Left lung (tissue), 10 donors: ENCODE results near the gene GCC2. TPM values are rescaled to one million over a fixed set of nuclear protein-coding genes. Genes with fewer than 3 reads are reported as not detected.

ENCODE experiments used
- ATAC-seq: fragments of 200-7000 bp; cut with Tn5 transposase; one replicate; pipeline ENCODE4 v1.9.1; 2020; ENCODE audit warnings: moderate library complexity
- DNase-seq, 4 donors: peaks; one replicate each; pipeline ENCODE4 v3.0.0-alpha.2; 2013 to 2020
- H3K27ac ChIP-seq, 2 donors: fragments of 200-600 bp; sonication (generic) in 1 of 2; one replicate each; pipeline versions ENCODE4 v1.5.0 to v1.8.0; 2020 to 2021
- H3K27me3 ChIP-seq, 2 donors: fragments of 200-600 bp; sonication (generic) in 1 of 2; one replicate each; pipeline versions ENCODE4 v1.5.0 to v1.8.0; 2020 to 2021
- H3K36me3 ChIP-seq, 2 donors: fragments of 200-600 bp; sonication (generic) in 1 of 2; one replicate each; pipeline versions ENCODE4 v1.5.0 to v1.8.0; 2020 to 2021
- H3K4me1 ChIP-seq, 2 donors: fragments of 200-600 bp; one replicate each; pipeline ENCODE4 v1.8.0; 2021
- H3K4me3 ChIP-seq, 2 donors: fragments of 200-600 bp; sonication (generic) in 1 of 2; one replicate each; pipeline versions ENCODE4 v1.5.0 to v1.8.0; 2020 to 2021; ENCODE audit warnings: mild to moderate bottlenecking in 1 of 2
- H3K9me3 ChIP-seq, 2 donors: fragments of 200-600 bp; sonication (generic) in 1 of 2; one replicate each; pipeline versions ENCODE4 v1.5.0 to v1.8.0; 2020 to 2021
- CTCF ChIP-seq, 2 donors: fragments of 200-600 bp; sonication (generic) in 1 of 2; IDR thresholded peaks; one replicate each; pipeline versions ENCODE4 v1.5.0 to v1.8.0; 2021; ENCODE audit warnings: antibody characterized with exemption in 2 of 2
- intact Hi-C, 2 donors: fragments of 100-400 bp; cut with DNase I; formaldehyde crosslinking; loops; one replicate each; pipeline versions ENCODE4 v1.11.2 to v1.14.2; 2022
- polyA plus RNA-seq, 6 donors: library from polyadenylated mRNA; unstranded; fragments of 120-200 nt; gene quantifications; one replicate each; pipeline ENCODE4 v1.2.1, GENCODE V29; 2013; ENCODE audit not compliant: insufficient read length in 6 of 6
- total RNA-seq, 2 donors: library from RNA; stranded (reverse); fragmentation: NEBNext Ultra II Directional; extraction: Animal tissue kit (Norgen Biotek cat#: 25700); gene quantifications; one replicate each; pipeline ENCODE4 v1.2.1, GENCODE V29; 2021
- donor health status: DM: no; HTN: yes; CAD: no.
- donor health status: DM: no; HTN: no; CAD: no.

GCC2 gene
- total and polyA plus RNA-seq, 8 donors, result 35.0 to 78.4 (median 54.8) TPM

GRCh38 chr2:108413711-108414095 lies 35.3 kb upstream of the GCC2 start:
- Histone ChIP-seq H3K4me1 (no peaks in the 10 kb centered on the region), H3K36me3 (no peaks in the 10 kb centered on the region), H3K4me3 (no peak overlapping the region), H3K9me3 (no peaks in the 10 kb centered on the region), H3K27me3 (no peaks in the 10 kb centered on the region), H3K27ac (no peak overlapping the region)
- no peak for TF ChIP-seq CTCF (IDR thresholded peaks at IDR 0.05)
- no peak for DNase-seq
- ATAC-seq, result no peak
- intact Hi-C loops, result no loop called here

DNA sequence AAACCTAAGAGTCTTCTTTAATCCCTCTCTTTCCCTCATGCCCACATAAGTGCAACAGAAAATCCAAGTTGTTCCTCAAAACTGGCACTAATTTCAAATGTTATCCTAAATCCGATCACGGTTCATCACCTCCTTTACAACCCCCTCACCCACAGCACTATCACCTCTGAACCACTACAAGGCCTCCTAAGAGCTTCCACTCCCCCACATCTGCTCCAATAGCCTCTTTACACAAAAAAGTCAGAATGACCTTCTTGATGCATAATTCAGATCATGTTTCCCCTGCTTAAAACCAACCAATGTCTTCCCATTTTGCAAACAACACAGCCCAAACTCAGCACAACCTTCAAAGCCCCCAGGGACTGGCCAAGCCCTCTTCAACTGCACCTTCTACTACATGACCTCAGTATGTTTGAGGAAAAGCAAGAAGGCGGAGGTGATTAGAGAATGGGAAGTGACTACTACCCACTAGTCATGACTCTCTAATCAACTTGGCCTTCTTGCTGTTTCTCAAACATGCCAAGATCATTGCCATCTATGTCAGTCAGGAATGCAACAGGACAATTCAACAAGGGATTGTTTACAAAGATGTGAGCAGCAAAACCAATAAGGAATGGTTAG lies 34.6 kb upstream of the GCC2 start:
- H3K27me3 ChIP-seq, result no peaks in the 10 kb centered on the region
- no peaks in the 10 kb centered on the region for H3K4me1 ChIP-seq
- intact Hi-C loops, result no loop called here
- no peak for TF ChIP-seq CTCF (IDR thresholded peaks at IDR 0.05)
- no peaks in the 10 kb centered on the region for H3K9me3 ChIP-seq
- DNase-seq, result no peak
- H3K4me3 ChIP-seq, result no peak overlapping the region
- no peak overlapping the region for H3K27ac ChIP-seq
- ATAC-seq, result no peak
- no peaks in the 10 kb centered on the region for H3K36me3 ChIP-seq

- Histone ChIP-seq H3K4me3 (no peak overlapping the region), H3K4me1 (no peaks in the 10 kb centered on the region), H3K36me3 (no peaks in the 10 kb centered on the region), H3K27ac (no peak overlapping the region), H3K9me3 (no peaks in the 10 kb centered on the region), H3K27me3 (no peaks in the 10 kb centered on the region)
- DNase-seq, result no peak
- intact Hi-C loops, result no loop called here
- no peak for TF ChIP-seq CTCF (IDR thresholded peaks at IDR 0.05)
- no peak for ATAC-seq
These were observed 34.1 kb upstream of the GCC2 start for GRCh38 chr2:108414945-108415344.

- no peaks in the 10 kb centered on the region for H3K9me3 ChIP-seq
- intact Hi-C loops, result no loop called here
- ATAC-seq (no peak), DNase-seq (no peak)
- H3K36me3 ChIP-seq, result no peaks in the 10 kb centered on the region
- no peaks in the 10 kb centered on the region for H3K27me3 ChIP-seq
- H3K4me3 ChIP-seq, result no peak overlapping the region
- TF ChIP-seq CTCF (IDR thresholded peaks at IDR 0.05), result no peak
- H3K4me1 ChIP-seq, result no peaks in the 10 kb centered on the region
- H3K27ac ChIP-seq, result no peak overlapping the region
These were observed 31.8 kb upstream of the GCC2 start for GRCh38 chr2:108417254-108417653.

GRCh38 chr2:108418416-108418815 lies 30.6 kb upstream of the GCC2 start:
- Histone ChIP-seq H3K27me3 (no peaks in the 10 kb centered on the region), H3K4me3 (no peak overlapping the region), H3K9me3 (no peaks in the 10 kb centered on the region), H3K4me1 (no peaks in the 10 kb centered on the region), H3K36me3 (no peaks in the 10 kb centered on the region), H3K27ac (no peak overlapping the region)
- no peak for DNase-seq
- TF ChIP-seq CTCF (IDR thresholded peaks at IDR 0.05), result no peak
- intact Hi-C loops, result no loop called here
- no peak for ATAC-seq
